GM18511 (cell line): Measurements from ENCODE around the gene MNAT1.
"Not testable (repeated sequence)": the region's sequence is repeated elsewhere in the genome, so short reads cannot be mapped to it uniquely, and the experiment has no call there.

ENCODE experiments used
- ATAC-seq: cut with Tn5 transposase; IDR thresholded peaks from one replicate; pipeline ENCODE4 v1.9.1; 2021; ENCODE audit warnings: mild to moderate bottlenecking, moderate library complexity; ENCODE audit not compliant: unreplicated experiment

Gene MNAT1

GRCh38 chr14:60800409-60800808 is 65.8 kb downstream of the MNAT1 start:
- ATAC-seq, result no peak

DNA sequence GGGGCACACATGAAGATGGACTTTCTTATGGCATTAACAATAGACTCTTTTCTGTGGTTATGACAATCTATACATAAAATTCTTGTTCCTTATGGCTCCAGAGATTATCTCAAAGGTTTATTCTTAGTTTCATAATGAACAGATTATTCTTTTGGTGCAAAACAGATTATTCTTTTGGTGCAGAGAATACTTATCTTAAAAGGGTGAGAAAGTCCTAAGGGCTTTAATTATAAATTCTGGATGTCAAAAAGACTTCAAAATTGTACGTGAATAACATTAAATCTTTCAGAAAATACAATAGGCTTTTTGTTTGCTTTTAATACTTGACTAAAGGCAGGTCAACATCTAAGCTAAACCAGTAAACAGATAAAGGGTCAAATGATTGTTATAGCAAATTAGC is 69.3 kb downstream of the MNAT1 start:
- no peak for ATAC-seq

DNA sequence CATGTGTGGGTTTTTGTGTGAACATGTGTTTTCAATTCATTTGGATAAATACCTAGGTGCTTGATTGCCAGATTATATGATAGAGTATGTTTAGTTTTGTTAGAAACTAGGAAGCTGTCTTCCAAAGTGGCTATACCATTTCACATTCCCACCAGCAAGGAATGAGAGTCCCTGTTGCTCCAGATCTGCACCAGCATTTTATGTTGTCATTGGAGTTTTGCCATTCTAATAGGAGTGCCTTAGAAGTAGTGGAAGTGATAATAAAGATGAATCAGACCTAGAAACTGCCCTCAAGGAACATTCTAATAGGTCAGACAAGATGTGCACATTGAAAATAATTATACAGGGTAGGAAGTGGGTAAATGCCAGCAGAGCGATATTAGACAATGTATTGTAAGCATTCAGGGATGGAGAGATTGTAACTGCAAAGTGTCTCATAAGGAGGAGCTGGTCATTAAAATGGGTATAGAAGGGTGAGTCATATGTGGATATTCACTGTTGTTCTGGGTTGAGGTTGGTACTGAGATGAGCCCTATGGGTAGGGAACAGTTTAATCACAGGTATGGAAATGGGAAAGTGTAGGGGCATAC is 71.4 kb downstream of the MNAT1 start:
- ATAC-seq, result no peak

GRCh38 chr14:60807247-60807646 is 72.7 kb downstream of the MNAT1 start:
- ATAC-seq, result no peak

DNA sequence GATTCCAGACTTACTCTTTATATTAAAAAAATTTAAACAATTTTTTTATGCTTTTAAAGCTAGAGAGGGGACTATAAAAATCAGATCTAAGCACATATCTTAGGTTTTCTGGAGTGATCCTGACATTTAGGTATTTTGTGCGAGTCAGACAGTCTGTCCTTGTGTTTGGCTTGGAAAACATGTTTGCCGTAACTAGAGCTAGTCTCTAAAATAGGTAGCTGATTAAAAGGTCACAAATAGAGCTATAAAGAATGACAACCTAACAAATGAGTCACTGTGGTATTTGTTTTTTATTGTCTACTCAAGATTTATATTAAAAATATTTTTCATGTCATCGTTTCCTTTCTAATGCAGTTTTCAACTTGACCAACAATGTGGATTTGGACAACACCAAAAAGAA is 73.4 kb downstream of the MNAT1 start:
- no peak for ATAC-seq

DNA sequence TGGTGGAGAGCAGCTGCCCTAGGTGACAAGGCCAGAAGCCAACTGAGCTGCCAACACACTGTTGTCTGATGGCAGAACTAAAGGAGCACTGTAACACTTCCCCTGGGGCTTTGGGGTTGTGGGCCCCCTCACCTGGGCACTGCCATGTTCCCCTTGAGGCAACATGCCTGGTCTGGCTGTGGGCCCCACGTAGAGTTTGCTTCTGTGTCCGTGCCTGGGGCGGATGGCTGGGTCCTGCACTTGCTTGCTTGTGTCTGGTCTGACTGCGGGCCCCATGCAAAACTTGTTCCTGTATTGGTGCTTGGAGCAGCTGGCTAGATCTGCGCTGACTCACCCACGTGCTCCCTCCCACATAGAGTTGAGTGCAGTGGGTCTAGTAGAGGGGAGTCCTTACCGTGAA is 78.4 kb downstream of the MNAT1 start:
- ATAC-seq, result no peak

DNA sequence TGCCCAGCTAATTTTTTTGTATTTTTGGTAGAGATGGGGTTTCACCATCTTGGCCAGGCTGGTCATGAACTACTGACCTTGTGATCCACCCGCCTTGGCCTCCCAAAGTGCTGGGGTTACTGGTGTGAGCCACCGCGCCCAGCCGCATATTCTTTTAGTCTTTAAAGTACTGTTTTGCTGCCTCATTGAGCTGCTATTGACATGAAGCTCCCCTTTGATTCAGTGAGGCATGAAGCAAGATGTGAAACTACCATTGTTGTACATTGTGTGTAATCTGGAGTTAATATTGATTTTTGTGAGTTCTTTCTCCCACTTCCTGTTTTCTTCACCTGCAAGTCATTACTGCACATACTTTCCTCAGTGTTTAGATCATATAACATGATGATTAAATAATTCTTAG is 80.8 kb downstream of the MNAT1 start:
- ATAC-seq, result peak; percentile 98

DNA sequence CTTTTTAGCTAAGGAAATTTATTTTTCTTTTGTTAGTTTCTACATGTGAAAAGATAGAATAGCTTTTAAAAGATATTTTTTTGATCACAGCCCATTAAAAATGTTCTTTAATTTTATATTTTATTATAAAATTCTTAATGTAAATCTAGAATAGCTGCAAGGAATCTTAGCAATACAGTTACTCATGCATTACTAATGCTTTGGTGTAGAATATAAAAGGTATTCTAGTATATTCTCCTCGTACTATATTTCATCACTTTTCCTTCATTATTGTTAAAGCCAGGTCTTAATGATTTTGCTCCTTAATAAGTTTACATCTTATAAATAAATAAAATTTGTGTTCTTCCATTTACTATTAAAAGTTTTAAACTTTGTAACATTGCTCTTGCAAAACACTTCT is 82.6 kb downstream of the MNAT1 start:
- ATAC-seq, result no peak

DNA sequence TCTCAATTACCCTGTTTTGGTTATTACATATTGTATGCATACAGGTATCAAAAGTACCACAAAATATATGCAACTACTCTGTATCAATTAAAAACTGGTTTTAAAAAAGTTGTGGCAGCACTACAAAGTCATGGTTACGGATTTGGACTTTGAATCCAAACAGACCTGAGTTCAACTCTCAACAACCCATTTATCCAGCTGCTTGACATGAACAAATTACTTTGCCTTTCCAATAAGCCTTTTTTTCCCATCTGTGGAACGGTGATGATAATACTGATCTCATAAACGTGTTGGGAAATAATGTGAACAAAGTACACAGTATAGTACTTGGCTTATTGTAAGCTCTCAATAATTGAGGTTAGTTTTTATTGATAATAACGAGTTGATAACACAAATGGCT is 85.0 kb downstream of the MNAT1 start:
- no peak for ATAC-seq

DNA sequence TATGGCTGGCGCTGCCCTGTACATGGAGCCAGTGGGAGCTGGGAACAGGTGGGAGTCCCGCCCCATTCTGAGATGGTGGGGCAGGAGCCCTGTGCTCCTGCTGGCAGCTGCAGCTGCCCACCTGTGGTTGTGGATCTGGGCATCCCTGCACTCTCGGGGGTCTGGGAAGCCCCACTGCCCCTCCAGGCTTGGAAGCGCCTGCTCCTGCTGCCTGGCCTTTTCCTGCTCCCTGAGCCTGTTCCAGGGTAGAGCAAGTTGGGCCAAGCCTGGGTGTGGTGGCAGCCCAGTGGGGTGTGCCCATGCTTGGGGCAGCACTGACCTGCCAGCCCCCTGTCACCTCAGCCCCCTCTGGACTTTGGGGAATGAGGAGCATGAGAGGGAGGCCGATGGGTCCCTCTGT is 104.0 kb downstream of the MNAT1 start:
- ATAC-seq, result no peak

- ATAC-seq, result no peak
These were observed 104.5 kb downstream of the MNAT1 start for GRCh38 chr14:60839057-60839456.

- ATAC-seq, result no peak
These were observed 105.1 kb downstream of the MNAT1 start for GRCh38 chr14:60839657-60840056.

DNA sequence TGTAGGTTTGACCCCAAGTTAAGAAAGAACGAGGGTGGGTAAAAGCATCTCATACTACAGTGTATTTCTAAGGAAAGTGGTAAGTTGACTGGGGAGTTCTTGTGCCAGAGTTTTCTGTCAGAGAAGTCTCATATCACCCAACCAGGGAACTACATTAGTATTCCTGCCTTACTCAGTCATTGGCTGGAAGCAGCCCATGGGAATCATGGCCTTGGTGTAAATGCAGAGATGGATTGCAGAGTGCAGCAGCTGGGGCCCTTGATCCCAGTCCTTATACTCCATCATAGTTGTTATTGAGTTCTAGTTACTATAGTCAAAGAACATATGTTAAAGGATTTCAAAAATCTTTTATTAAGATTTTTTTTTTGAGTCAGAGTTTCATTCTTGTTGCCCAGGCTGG is 105.8 kb downstream of the MNAT1 start:
- ATAC-seq, result no peak

DNA sequence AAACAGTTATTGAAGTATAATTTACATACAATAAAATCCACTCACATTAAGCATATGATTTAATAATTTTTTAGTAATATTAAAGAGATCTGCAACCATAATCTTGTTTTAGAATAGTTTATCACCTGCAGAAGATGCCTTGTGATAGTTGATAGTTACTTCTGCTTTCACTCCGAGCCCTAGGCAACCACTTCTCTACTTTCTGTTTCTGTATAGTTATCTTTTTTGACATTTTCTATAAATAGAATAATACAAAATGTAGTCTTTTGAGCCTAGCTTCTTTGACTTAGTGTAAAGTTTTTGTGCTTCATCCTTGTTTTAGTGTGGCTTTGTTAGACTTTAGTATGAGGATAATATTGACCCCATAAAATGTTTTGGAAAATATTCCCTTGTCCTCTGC is 111.0 kb downstream of the MNAT1 start:
- ATAC-seq, result peak; percentile 99

GRCh38 chr14:60848066-60848465 is 113.5 kb downstream of the MNAT1 start:
- ATAC-seq, result no peak

GRCh38 chr14:60851692-60852091 is 117.1 kb downstream of the MNAT1 start:
- ATAC-seq, result not testable (repeated sequence)

DNA sequence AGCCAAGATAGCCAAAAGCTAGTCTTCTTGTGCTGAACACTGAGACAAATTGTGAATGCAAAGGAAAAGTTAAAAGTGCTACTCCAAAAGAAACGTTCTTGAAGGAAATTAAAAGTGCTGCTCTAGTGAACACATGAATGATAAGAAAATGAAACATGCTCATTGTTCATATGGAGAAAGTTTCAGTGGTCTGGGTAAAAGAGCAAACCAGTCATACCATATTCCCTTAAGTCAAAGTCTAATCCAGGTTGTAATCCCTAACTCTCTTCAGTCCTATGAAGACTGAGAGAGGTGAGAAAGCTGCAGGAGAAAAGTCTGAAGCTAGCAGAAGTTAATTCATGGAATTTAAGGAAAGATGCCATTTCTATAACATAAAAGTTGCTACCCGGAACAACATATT is 121.5 kb downstream of the MNAT1 start:
- no peak for ATAC-seq

DNA sequence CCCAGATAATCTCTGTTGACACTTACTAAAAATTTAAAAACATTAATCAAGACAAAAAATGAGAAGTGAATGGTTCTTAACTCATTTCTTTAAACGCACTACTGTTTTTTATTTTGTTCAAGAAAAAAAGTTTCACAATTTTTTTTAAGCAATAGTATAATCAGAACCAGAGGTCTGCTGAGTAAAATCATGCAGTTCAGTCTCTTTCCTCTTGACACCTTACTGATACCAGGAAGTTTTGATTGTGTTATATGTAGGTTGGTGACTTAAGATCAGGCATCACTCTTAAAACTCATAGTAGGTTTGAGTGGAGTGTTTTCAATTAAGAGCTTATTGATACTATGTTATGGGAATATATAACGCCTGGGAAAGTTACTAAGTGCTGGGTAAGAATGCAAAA is 125.0 kb downstream of the MNAT1 start:
- no peak for ATAC-seq

DNA sequence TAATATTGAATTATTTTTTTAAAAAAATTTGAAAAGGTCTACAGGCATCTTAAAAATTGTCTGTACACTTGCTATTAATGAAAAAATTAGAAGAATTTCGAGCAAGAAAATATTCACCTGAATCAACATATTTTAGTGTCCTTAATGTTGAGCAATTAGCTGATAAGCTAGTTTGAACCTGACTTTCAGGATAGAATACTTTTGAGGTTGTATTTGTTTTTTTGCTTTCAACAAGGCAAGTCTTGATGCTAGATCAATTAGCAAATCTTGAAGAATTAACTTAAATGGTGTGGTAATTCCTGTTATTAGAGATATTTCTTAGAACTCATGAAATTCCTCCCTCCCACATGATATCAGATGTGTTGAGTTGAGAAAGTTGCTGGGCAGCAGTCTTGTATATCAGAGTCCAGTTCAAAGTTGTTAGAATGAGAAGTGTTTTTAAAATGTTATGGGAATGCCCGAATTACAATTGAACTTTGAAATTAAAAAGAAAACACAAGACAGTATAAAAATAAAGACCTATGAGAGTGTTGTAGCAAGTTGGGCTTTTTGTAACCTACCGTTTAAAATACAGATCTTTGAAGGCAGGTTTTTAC is 127.1 kb downstream of the MNAT1 start:
- no peak for ATAC-seq

DNA sequence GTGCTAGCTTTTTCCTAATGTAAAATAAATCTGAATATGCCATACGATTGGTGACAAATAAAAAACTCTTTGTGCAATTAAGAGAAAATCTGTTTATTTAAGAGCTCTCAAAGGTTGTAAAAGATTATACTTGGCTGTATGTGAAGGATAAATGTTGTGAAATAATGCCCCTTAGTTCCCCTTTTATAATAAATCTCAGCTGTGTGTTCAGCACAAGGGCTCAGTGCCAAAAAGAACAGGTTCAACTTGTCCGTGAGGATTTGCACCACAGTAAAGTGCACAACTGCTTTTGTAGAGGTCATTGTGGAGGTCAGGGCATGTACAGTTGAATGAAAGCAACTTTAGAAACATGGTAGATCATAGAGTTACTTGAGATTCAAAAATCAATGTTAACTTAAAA is 127.7 kb downstream of the MNAT1 start:
- ATAC-seq, result no peak

GRCh38 chr14:60863249-60863648 is 128.7 kb downstream of the MNAT1 start:
- no peak for ATAC-seq

- ATAC-seq, result no peak
These were observed 131.0 kb downstream of the MNAT1 start for GRCh38 chr14:60865378-60866127.
